HepG2 (cell line): ENCODE results near the gene SDR42E2. TPM values are rescaled to one million over a fixed set of nuclear protein-coding genes. Genes with fewer than 3 reads are reported as not detected.
A peak's percentile ranks its signal among the peaks of the same experiment; 100 is the strongest.

Experiments
- ATRX ChIP-seq: sonication (generic); formaldehyde crosslinking; IDR thresholded peaks from 2 replicates; pipeline ENCODE4 v1.4.0; 2020; ENCODE audit warnings: missing genetic modification reagents, borderline replicate concordance
- CCAR2 ChIP-seq: fragments of 200-400 bp; formaldehyde crosslinking; optimal IDR thresholded peaks from 2 replicates; pipeline ENCODE3; 2018; ENCODE audit warnings: low read depth, mild to moderate bottlenecking, low read length, moderate library complexity
- CREBL2 ChIP-seq: sonication (generic); formaldehyde crosslinking; IDR thresholded peaks from 2 replicates; pipeline ENCODE4 v1.8.1; 2023; ENCODE audit warnings: missing genetic modification reagents, mild to moderate bottlenecking, borderline replicate concordance
- DBP ChIP-seq: sonication (generic); formaldehyde crosslinking; IDR thresholded peaks from 2 replicates; pipeline ENCODE4 v1.4.0; 2020; ENCODE audit warnings: missing genetic modification reagents; ENCODE audit errors: not compliant biosample characterization
- EED ChIP-seq: sonication (generic); formaldehyde crosslinking; IDR thresholded peaks from 2 replicates; pipeline ENCODE4 v1.5.0; 2020; ENCODE audit warnings: mild to moderate bottlenecking, missing genetic modification reagents
- FOXK1 ChIP-seq: sonication (generic); formaldehyde crosslinking; IDR thresholded peaks from 2 replicates; pipeline ENCODE4 v1.4.0; 2020; ENCODE audit warnings: low read depth, missing genetic modification reagents, borderline replicate concordance
- GATA4 ChIP-seq: sonication (generic); IDR thresholded peaks from 2 replicates; pipeline ENCODE4 v1.6.1; 2016; ENCODE audit warnings: antibody characterized with exemption, low read depth, borderline replicate concordance
- IKZF1 ChIP-seq: fragments of 450-650 bp; IDR thresholded peaks from 2 replicates; pipeline ENCODE4 v1.7.1; 2016
- JUNB ChIP-seq: sonication (generic); formaldehyde crosslinking; IDR thresholded peaks from 2 replicates; pipeline ENCODE4 v1.8.0; 2022; ENCODE audit warnings: missing genetic modification reagents, mild to moderate bottlenecking, borderline replicate concordance
- KAT8 ChIP-seq: IDR thresholded peaks from 2 replicates; pipeline ENCODE4 v1.6.1; 2016; ENCODE audit warnings: missing genetic modification reagents, missing compliant biosample characterization
- LCORL ChIP-seq, 2 experiments: fragments of 450-650 bp in 1 of 2; sonication (generic) in 1 of 2; formaldehyde crosslinking in 1 of 2; IDR thresholded peaks; 2 replicates each; pipeline versions ENCODE4 v1.5.0 to v1.6.1; 2017 to 2020; ENCODE audit warnings: antibody characterized with exemption in 1 of 2, missing genetic modification reagents in 1 of 2
- MTERF4 ChIP-seq: sonication (generic); formaldehyde crosslinking; IDR thresholded peaks from 2 replicates; pipeline ENCODE4 v1.8.0; 2023; ENCODE audit warnings: mild to moderate bottlenecking, missing genetic modification reagents
- NR2F1 ChIP-seq, 2 experiments: fragments of 450-650 bp in 1 of 2; formaldehyde crosslinking in 1 of 2; IDR thresholded peaks; 2 replicates each; pipeline versions ENCODE4 v1.5.0 to v1.6.1; 2016 to 2020; ENCODE audit warnings: mild to moderate bottlenecking in 1 of 2, missing compliant biosample characterization in 1 of 2, missing genetic modification reagents in 1 of 2, moderate library complexity in 1 of 2
- RELA ChIP-seq: sonication (generic); formaldehyde crosslinking; IDR thresholded peaks from 2 replicates; pipeline ENCODE4 v1.4.0; 2020; ENCODE audit warnings: missing genetic modification reagents
- SIN3B ChIP-seq: fragments of 150-350 bp; IDR thresholded peaks from 2 replicates; pipeline ENCODE4 v1.6.1; 2014; ENCODE audit warnings: low read length
- TEF ChIP-seq: sonication (generic); formaldehyde crosslinking; IDR thresholded peaks from 2 replicates; pipeline ENCODE4 v1.5.0; 2020; ENCODE audit warnings: missing genetic modification reagents
- ZBTB37 ChIP-seq: sonication (generic); formaldehyde crosslinking; IDR thresholded peaks from 2 replicates; pipeline ENCODE4 v1.4.0; 2020; ENCODE audit warnings: mild to moderate bottlenecking, missing genetic modification reagents
- ZFY ChIP-seq: sonication (generic); formaldehyde crosslinking; IDR thresholded peaks from 2 replicates; pipeline ENCODE4 v1.4.0; 2020; ENCODE audit warnings: missing genetic modification reagents
- ZKSCAN5 ChIP-seq: sonication (generic); formaldehyde crosslinking; IDR thresholded peaks from 2 replicates; pipeline ENCODE4 v1.5.1; 2020; ENCODE audit warnings: mild to moderate bottlenecking, missing genetic modification reagents
- ZNF124 ChIP-seq: sonication (generic); formaldehyde crosslinking; IDR thresholded peaks from 2 replicates; pipeline ENCODE4 v1.4.0; 2020; ENCODE audit warnings: missing genetic modification reagents
- ZNF3 ChIP-seq: IDR thresholded peaks from 2 replicates; pipeline ENCODE4 v1.7.0; 2017; ENCODE audit warnings: inconsistent platforms
- ZNF430 ChIP-seq: sonication (generic); formaldehyde crosslinking; IDR thresholded peaks from 2 replicates; pipeline ENCODE4 v1.9.0; 2021; ENCODE audit warnings: mild to moderate bottlenecking, missing genetic modification reagents
- ZNF557 ChIP-seq: sonication (generic); formaldehyde crosslinking; IDR thresholded peaks from 2 replicates; pipeline ENCODE4 v1.4.0; 2020; ENCODE audit warnings: missing genetic modification reagents
- ZNF564 ChIP-seq: sonication (generic); formaldehyde crosslinking; IDR thresholded peaks from 2 replicates; pipeline ENCODE4 v1.8.1; 2023; ENCODE audit warnings: mild to moderate bottlenecking, missing genetic modification reagents
- ZNF839 ChIP-seq: sonication (generic); formaldehyde crosslinking; IDR thresholded peaks from 2 replicates; pipeline ENCODE4 v1.4.0; 2020; ENCODE audit warnings: missing genetic modification reagents, mild to moderate bottlenecking, borderline replicate concordance
- polyA plus RNA-seq, 8 experiments: library from polyadenylated mRNA; depleted of rRNA in 3 of 8; stranded (reverse) in 7 of 8; unstranded in 1 of 8; fragments of >200 nt; fragmentation: Illumina TruSeq in 4 of 8; extraction: Trizol in 4 of 8; gene quantifications; 2 replicates each; pipeline versions ENCODE4 v1.2.1 to v1.2.3, GENCODE V29; 2011 to 2016; ENCODE audit warnings: low read depth in 4 of 8, missing spikeins in 1 of 8, mixed read lengths in 1 of 8; ENCODE audit not compliant: insufficient read depth in 1 of 8
- total RNA-seq, 5 experiments: library from RNA; depleted of rRNA; stranded (reverse); fragments of >200 nt; fragmentation: Illumina TruSeq; extraction: Trizol; gene quantifications; 2 replicates each; pipeline ENCODE4 v1.2.3, GENCODE V29; 2016; ENCODE audit warnings: low read depth in 1 of 5
- TF ChIP-seq, protein P1 (sequence below): sonication (generic); formaldehyde crosslinking; IDR thresholded peaks from 2 replicates; pipeline ENCODE4 v1.5.1; 2020; ENCODE audit warnings: missing genetic modification reagents, mild to moderate bottlenecking, borderline replicate concordance

SDR42E2 gene
- total and polyA plus RNA-seq, 2 of the 13 experiments (the other 11 are each of a cell fraction or from before 2014, with no cell fraction given) = 0.05 to 0.11 TPM

- no peak for TF ChIP-seq ZNF839
- peak; percentile 82 for TF ChIP-seq MTERF4 (CRISPR knock-in tag)
- peak; percentile 84 for TF ChIP-seq ZNF124 (CRISPR knock-in tag)
- no peak for TF ChIP-seq LCORL (IDR thresholded peaks at IDR 0.05)
- TF ChIP-seq LCORL (CRISPR knock-in tag; IDR thresholded peaks at IDR 0.05) = peak; percentile 80; the same call in 1 of the 2 replicates
- no peak; a peak in 1 of 4 replicates for TF ChIP-seq NR2F1 (CRISPR knock-in tag; IDR thresholded peaks at IDR 0.05)
- peak; percentile 93 for TF ChIP-seq KAT8 (CRISPR knock-in tag)
- TF ChIP-seq TEF (CRISPR knock-in tag) = peak; percentile 71; the same call in 1 of the 2 replicates
- peak; percentile 75; the same call in 1 of the 2 replicates for TF ChIP-seq GATA4
- no peak for TF ChIP-seq JUNB
- TF ChIP-seq EED (CRISPR knock-in tag) = no peak
- no peak for TF ChIP-seq RELA (CRISPR knock-in tag)
- no peak for TF ChIP-seq CCAR2
- TF ChIP-seq ZKSCAN5 (CRISPR knock-in tag) = peak; percentile 87
- TF ChIP-seq, protein P1, sequence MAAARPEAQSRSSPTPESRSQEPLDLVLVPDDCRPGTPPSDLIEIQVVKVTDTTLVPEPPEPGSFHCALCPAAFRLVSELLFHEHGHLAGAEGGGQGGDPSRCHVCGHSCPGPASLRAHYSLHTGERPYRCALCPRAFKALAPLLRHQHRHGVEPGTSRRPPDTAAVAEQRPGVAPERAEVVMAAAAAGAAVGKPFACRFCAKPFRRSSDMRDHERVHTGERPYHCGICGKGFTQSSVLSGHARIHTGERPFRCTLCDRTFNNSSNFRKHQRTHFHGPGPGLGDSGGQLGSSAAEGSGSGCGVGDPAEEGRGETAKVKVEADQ (CRISPR knock-in tag) = peak; percentile 72; the same call in 1 of the 2 replicates
- no peak for TF ChIP-seq ATRX (CRISPR knock-in tag)
- no peak for TF ChIP-seq IKZF1
- TF ChIP-seq CREBL2 = no peak
- TF ChIP-seq SIN3B = no peak
- peak; percentile 33; the same call in 1 of the 2 replicates for TF ChIP-seq ZNF564 (CRISPR knock-in tag)
- TF ChIP-seq ZNF430 = peak; percentile 98
- TF ChIP-seq DBP (CRISPR knock-in tag) = peak; percentile 64
- no peak; the same call in 1 of the 2 replicates for TF ChIP-seq ZNF3 (CRISPR knock-in tag)
- TF ChIP-seq ZBTB37 (CRISPR knock-in tag) = no peak
- TF ChIP-seq ZFY = peak; percentile 85
- TF ChIP-seq ZNF557 = peak; percentile 83
- peak; percentile 98 for TF ChIP-seq FOXK1 (CRISPR knock-in tag)
Measured at GRCh38 chr16:22192261-22193062, 30.2 kb downstream of the SDR42E2 start (continued).
